RWPE2 (cell line): Measurements from ENCODE around the gene SATB2.

ENCODE experiments used
- ATAC-seq: fragments of 200-7000 bp; cut with Tn5 transposase; 3 replicates; pipeline ENCODE4 v1.9.1; 2021; ENCODE audit warnings: low read depth
- DNase-seq: peaks from one replicate; pipeline ENCODE4 v3.0.0-alpha.2; 2020; ENCODE audit warnings: low spot score
- H3K27ac ChIP-seq: fragments of 450-650 bp; 2 replicates; pipeline ENCODE4 v1.5.1; 2017; ENCODE audit warnings: mild to moderate bottlenecking; ENCODE audit not compliant: poor library complexity, severe bottlenecking
- H3K27me3 ChIP-seq: fragments of 250-450 bp; sonication (Bioruptor Pico); 2 replicates; pipeline ENCODE4 v1.5.1; 2021; ENCODE audit warnings: mild to moderate bottlenecking, moderate library complexity; ENCODE audit not compliant: insufficient read depth, poor library complexity, severe bottlenecking
- H3K36me3 ChIP-seq: fragments of 250-450 bp; sonication (Bioruptor Pico); 2 replicates; pipeline ENCODE4 v1.5.1; 2020; ENCODE audit warnings: low read depth, mild to moderate bottlenecking, moderate library complexity
- H3K4me1 ChIP-seq: fragments of 250-450 bp; sonication (Bioruptor Pico); 2 replicates; pipeline ENCODE4 v1.5.1; 2021; ENCODE audit warnings: mild to moderate bottlenecking, moderate library complexity; ENCODE audit not compliant: insufficient read depth, poor library complexity, severe bottlenecking
- H3K4me3 ChIP-seq: fragments of 250-450 bp; sonication (Bioruptor Pico); 2 replicates; pipeline ENCODE4 v1.5.1; 2021; ENCODE audit warnings: mild to moderate bottlenecking, moderate library complexity; ENCODE audit not compliant: severe bottlenecking
- H3K9me3 ChIP-seq: fragments of 250-450 bp; sonication (Bioruptor Pico); 2 replicates; pipeline ENCODE4 v1.5.1; 2021; ENCODE audit warnings: mild to moderate bottlenecking, moderate library complexity; ENCODE audit not compliant: severe bottlenecking
- TF ChIP-seq, protein P1 (sequence below): fragments of 450-650 bp; IDR thresholded peaks from one replicate; pipeline ENCODE4 v1.5.1; 2017; ENCODE audit warnings: mild to moderate bottlenecking, moderate library complexity; ENCODE audit not compliant: poor library complexity, severe bottlenecking

SATB2 gene

DNA sequence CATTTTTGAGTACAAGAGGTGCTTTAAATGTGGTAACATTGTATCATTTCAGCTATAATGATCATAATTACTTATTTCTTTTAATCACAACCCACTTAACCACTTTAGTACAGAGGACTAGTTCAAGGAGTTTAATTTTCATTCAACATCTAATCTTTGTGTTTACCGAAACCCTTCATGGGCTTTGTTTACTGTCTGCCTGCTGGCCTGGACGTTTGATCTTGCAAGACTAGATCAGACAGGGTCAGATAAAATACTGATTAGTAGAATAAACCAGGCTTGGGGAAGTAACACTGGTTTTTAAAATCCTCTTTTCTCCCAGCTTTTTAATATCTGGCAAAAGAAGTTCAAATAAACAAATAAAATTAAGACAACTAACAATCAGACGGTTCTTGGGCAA, 93.6 kb downstream of the SATB2 start:
- DNase-seq = no peak
- TF ChIP-seq, protein P1, sequence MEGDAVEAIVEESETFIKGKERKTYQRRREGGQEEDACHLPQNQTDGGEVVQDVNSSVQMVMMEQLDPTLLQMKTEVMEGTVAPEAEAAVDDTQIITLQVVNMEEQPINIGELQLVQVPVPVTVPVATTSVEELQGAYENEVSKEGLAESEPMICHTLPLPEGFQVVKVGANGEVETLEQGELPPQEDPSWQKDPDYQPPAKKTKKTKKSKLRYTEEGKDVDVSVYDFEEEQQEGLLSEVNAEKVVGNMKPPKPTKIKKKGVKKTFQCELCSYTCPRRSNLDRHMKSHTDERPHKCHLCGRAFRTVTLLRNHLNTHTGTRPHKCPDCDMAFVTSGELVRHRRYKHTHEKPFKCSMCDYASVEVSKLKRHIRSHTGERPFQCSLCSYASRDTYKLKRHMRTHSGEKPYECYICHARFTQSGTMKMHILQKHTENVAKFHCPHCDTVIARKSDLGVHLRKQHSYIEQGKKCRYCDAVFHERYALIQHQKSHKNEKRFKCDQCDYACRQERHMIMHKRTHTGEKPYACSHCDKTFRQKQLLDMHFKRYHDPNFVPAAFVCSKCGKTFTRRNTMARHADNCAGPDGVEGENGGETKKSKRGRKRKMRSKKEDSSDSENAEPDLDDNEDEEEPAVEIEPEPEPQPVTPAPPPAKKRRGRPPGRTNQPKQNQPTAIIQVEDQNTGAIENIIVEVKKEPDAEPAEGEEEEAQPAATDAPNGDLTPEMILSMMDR = no peak

DNA sequence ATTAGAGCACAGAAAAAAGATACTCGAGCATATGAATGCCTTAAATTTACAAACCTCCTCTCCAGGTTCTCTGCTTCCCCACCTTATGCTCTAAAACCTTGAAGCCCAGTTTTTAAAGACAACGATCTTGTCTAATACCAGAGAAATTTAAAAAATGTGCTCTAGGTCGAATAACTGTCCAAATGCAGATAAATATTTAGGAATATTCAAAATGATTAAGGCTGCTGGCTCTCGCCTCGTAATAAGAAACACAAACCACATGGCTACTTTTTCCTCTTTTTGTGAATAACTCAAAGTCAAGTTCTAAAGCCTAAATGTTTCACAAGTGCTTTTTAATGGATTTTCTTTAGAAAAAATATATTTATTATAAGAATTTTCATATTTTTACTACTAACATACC, 101.3 kb downstream of the SATB2 start:
- Histone ChIP-seq H3K36me3 (no peaks in the 10 kb centered on the region), H3K27me3 (no peaks in the 10 kb centered on the region), H3K4me1 (no peaks in the 10 kb centered on the region), H3K4me3 (no peak overlapping the region), H3K27ac (no peak overlapping the region), H3K9me3 (no peaks in the 10 kb centered on the region)
- DNase-seq (no peak), ATAC-seq (no peak)
- TF ChIP-seq, protein P1 = no peak

More for the DNA sequence above, 93.6 kb downstream of the SATB2 start:
- no peak for ATAC-seq
- Histone ChIP-seq H3K4me1 (no peaks in the 10 kb centered on the region), H3K36me3 (0 out of 2 replicates have a peak, but pooled peaks cover 2% of the 10 kb centered on the region), H3K27ac (no peak overlapping the region), H3K4me3 (no peak overlapping the region), H3K9me3 (no peaks in the 10 kb centered on the region), H3K27me3 (no peaks in the 10 kb centered on the region)

- DNase-seq = no peak
- no peaks in the 10 kb centered on the region for H3K9me3 ChIP-seq
- TF ChIP-seq, protein P1 = no peak
- no peak overlapping the region for H3K4me3 ChIP-seq
- peaks cover 12% of the 10 kb centered on the region; the same call in 1 of the 2 replicates for H3K36me3 ChIP-seq
- no peak for ATAC-seq
- H3K27ac ChIP-seq = no peak overlapping the region
- no peaks in the 10 kb centered on the region for H3K4me1 ChIP-seq
- no peaks in the 10 kb centered on the region for H3K27me3 ChIP-seq
Observed at GRCh38 chr2:199348871-199349270, 108.9 kb downstream of the SATB2 start.

DNA sequence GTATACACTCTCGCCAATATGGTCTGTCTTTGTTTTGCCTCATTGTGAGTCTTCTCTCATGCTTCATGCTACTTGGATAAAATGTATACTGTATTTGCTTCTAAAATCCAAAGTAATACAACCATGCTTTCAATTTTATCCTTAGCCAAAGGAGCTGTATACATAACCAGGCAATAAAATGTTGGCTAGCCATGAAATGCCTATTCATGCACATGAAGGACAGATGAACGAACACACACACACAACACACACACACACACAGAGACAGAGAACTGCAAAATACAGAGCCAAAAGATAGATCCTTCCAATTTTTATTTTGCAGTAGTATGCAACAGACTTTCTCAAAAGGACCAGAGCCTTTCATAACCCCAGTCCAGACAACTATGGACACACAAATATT, 113.7 kb downstream of the SATB2 start:
- Histone ChIP-seq H3K36me3 (peaks cover 10% of the 10 kb centered on the region; the same call in 1 of the 2 replicates), H3K27ac (no peak overlapping the region), H3K4me1 (no peaks in the 10 kb centered on the region), H3K4me3 (no peak overlapping the region), H3K9me3 (no peaks in the 10 kb centered on the region), H3K27me3 (no peaks in the 10 kb centered on the region)
- no peak for ATAC-seq
- DNase-seq = no peak
- TF ChIP-seq, protein P1 = no peak

- no peak for DNase-seq
- Histone ChIP-seq H3K27ac (no peak overlapping the region), H3K27me3 (no peaks in the 10 kb centered on the region), H3K36me3 (no peaks in the 10 kb centered on the region), H3K9me3 (no peaks in the 10 kb centered on the region), H3K4me3 (no peak overlapping the region), H3K4me1 (no peaks in the 10 kb centered on the region)
- TF ChIP-seq, protein P1 = no peak
- no peak for ATAC-seq
Observed at GRCh38 chr2:199342334-199342733, 115.4 kb downstream of the SATB2 start.
